Mammary epithelial cell (primary cell): ENCODE data around the gene S100A3.
"Not testable (repeated sequence)": the region's sequence is repeated elsewhere in the genome, so short reads cannot be mapped to it uniquely, and the experiment has no call there.

Experiments
- CTCF ChIP-seq, 2 donors: IDR thresholded peaks in 1 of 2; conservative IDR thresholded peaks in 1 of 2; 2 replicates each; pipeline ENCODE4 v1.5.1; 2011 to 2012; ENCODE audit warnings: inconsistent platforms in 2 of 2, low read length in 2 of 2, mild to moderate bottlenecking in 2 of 2, control low read depth in 1 of 2, low read depth in 1 of 2; ENCODE audit not compliant: insufficient read depth in 1 of 2; ENCODE audit errors: extremely low read depth in 1 of 2
- EZH2 ChIP-seq: IDR thresholded peaks from 2 replicates; pipeline ENCODE4 v1.6.1; 2012; ENCODE audit warnings: low read length, inconsistent platforms, borderline replicate concordance

DNA sequence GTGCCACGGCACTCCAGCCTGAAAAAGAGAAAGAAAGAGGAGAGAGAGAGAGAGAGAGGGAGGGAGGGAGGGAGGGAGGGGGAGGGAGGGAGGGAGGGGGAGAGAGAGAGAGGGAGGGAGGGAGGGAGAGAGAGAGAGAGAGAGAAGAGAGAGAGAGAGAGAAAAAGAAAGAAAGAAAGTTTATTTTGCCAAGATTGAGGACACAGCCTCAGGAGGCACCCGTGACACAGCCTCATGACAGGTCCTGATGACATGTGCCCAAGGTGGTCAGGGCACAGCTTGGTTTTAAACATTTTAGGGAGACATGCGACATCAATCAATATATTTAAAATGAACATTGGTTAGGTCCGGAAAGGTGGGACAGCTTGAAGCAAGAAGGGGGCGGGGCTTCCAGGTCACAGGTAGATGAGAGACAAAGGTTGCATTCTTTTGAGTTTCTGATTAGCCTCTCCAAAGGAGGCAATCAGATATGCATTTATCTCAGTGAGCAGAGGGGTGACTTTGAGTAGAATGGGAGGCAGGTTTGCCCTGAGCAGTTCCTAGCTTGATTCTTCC lies 28.8 kb downstream of the S100A3 start:
- TF ChIP-seq CTCF (conservative IDR thresholded peaks at IDR 0.05 in 1 of 2, IDR thresholded peaks at IDR 0.05 in 1 of 2; ENCODE audit: extremely low read depth in 1 of 2, insufficient read depth in 1 of 2, low read depth in 1 of 2, low read length in 2 of 2); EZH2: not testable (repeated sequence)
